Transverse colon (tissue), 4 donors: ENCODE data around the gene IRX4.

ENCODE experiments used
- CTCF ChIP-seq, 5 experiments: fragments of 200-600 bp in 3 of 5; fragments of 450-650 bp in 2 of 5; sonication (generic) in 3 of 5; IDR thresholded peaks; 1 replicate in 2 of 5; 2 replicates in 3 of 5; pipeline ENCODE4 v1.5.1; 2016 to 2017; ENCODE audit warnings: antibody characterized with exemption in 5 of 5, inconsistent platforms in 3 of 5, mild to moderate bottlenecking in 2 of 5, moderate library complexity in 1 of 5
- EP300 ChIP-seq: sonication (generic); formaldehyde crosslinking; IDR thresholded peaks from one replicate; pipeline ENCODE4 v1.6.1; 2017; ENCODE audit warnings: antibody characterized with exemption, low read depth
- POLR2A ChIP-seq: fragments of 450-650 bp; IDR thresholded peaks from one replicate; pipeline ENCODE4 v1.6.1; 2016; ENCODE audit warnings: antibody characterized with exemption, mild to moderate bottlenecking, moderate library complexity
- POLR2AphosphoS5 ChIP-seq, 3 donors: sonication (generic); formaldehyde crosslinking; IDR thresholded peaks; one replicate each; pipeline ENCODE4 v1.6.1; 2016; ENCODE audit warnings: antibody characterized with exemption in 3 of 3

- no peak for TF ChIP-seq CTCF (IDR thresholded peaks at IDR 0.05)
- no peak for TF ChIP-seq EP300
- no peak for TF ChIP-seq POLR2AphosphoS5 (IDR thresholded peaks at IDR 0.05)
- no peak for TF ChIP-seq POLR2A
These were observed 29.1 kb upstream of the IRX4 start for GRCh38 chr5:1911773-1912235.
